Keratinocyte (primary cell): ENCODE data around the gene ADAMTS7.
"Not testable (repeated sequence)": the region's sequence is repeated elsewhere in the genome, so short reads cannot be mapped to it uniquely, and the experiment has no call there.

Experiments used
- EZH2 ChIP-seq: IDR thresholded peaks from one replicate; pipeline ENCODE4 v1.6.1; 2012; ENCODE audit warnings: inconsistent platforms, mild to moderate bottlenecking, low read length, moderate library complexity
- TF ChIP-seq, protein P1 (sequence below), 3 experiments: IDR thresholded peaks in 1 of 3; conservative IDR thresholded peaks in 1 of 3; optimal IDR thresholded peaks in 1 of 3; 2 replicates in 2 of 3; 3 replicates in 1 of 3; pipeline versions ENCODE3 to v1.5.1; 2011; ENCODE audit warnings: low read length in 3 of 3, mild to moderate bottlenecking in 3 of 3, moderate library complexity in 2 of 3, control low read depth in 1 of 3, inconsistent platforms in 1 of 3; ENCODE audit not compliant: insufficient read depth in 2 of 3; ENCODE audit errors: extremely low read depth in 1 of 3

DNA sequence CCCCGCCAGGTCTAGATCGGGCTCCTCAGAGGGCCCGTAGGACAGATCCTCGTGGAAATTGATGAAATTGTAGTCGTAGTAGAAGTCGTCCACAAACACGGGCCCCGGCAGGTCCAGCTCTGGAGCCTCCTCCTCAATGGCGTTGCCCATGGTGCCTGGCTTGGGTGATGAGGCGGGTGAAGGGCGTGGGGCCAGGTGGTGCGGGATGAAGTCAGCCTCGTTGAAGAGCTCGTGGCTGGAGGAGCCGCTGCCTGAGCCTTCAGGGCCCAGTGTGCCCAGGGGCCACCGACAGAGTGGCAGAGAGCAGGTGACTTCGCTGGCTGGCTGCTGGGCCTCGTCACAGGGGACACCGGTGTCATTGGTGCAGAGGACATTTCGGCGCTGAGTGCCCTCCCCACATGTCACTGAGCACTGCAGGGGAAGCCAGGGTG lies 44.6 kb downstream of the ADAMTS7 start:
- TF ChIP-seq, protein P1, sequence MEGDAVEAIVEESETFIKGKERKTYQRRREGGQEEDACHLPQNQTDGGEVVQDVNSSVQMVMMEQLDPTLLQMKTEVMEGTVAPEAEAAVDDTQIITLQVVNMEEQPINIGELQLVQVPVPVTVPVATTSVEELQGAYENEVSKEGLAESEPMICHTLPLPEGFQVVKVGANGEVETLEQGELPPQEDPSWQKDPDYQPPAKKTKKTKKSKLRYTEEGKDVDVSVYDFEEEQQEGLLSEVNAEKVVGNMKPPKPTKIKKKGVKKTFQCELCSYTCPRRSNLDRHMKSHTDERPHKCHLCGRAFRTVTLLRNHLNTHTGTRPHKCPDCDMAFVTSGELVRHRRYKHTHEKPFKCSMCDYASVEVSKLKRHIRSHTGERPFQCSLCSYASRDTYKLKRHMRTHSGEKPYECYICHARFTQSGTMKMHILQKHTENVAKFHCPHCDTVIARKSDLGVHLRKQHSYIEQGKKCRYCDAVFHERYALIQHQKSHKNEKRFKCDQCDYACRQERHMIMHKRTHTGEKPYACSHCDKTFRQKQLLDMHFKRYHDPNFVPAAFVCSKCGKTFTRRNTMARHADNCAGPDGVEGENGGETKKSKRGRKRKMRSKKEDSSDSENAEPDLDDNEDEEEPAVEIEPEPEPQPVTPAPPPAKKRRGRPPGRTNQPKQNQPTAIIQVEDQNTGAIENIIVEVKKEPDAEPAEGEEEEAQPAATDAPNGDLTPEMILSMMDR (optimal IDR thresholded peaks at IDR 0.05 in 1 of 3, IDR thresholded peaks at IDR 0.05 in 1 of 3, conservative IDR thresholded peaks at IDR 0.05 in 1 of 3; ENCODE audit: extremely low read depth in 1 of 3, insufficient read depth in 2 of 3, low read length in 3 of 3), result not testable (repeated sequence)
- TF ChIP-seq EZH2, result not testable (repeated sequence)
